ENCODE data around the gene RASA2. TPM values are rescaled to one million over a fixed set of nuclear protein-coding genes. Genes with fewer than 3 reads are reported as not detected.
A peak's percentile ranks its signal among the peaks of the same experiment; 100 is the strongest.

RASA2 gene
- total and polyA plus RNA-seq, 2 experiments from 2014 or later = 16.6 to 28.6 TPM

DNA sequence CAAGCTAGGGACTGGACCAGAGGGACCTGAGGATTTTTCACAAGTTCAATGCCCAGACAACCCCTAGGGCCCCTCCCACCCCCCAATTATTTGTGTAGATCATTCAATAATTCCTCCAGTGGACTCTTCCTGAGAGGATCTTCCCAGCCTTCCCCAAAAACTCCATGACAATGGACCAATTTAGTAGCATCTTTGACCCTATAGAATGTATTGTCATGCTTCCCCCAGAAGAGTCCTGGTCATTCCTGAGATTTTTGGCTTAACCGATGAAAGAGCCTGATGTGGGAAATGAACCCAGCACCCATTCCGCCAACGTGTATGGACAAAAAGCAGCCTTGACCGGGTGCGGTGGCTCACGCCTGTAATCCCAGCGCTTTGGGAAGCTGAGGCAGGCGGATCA, 132.1 kb downstream of the RASA2 start (continued):
- TF ChIP-seq STAT1 (IDR thresholded peaks at IDR 0.05; ENCODE audit: unreplicated experiment) = no peak
- TF ChIP-seq, protein P1, sequence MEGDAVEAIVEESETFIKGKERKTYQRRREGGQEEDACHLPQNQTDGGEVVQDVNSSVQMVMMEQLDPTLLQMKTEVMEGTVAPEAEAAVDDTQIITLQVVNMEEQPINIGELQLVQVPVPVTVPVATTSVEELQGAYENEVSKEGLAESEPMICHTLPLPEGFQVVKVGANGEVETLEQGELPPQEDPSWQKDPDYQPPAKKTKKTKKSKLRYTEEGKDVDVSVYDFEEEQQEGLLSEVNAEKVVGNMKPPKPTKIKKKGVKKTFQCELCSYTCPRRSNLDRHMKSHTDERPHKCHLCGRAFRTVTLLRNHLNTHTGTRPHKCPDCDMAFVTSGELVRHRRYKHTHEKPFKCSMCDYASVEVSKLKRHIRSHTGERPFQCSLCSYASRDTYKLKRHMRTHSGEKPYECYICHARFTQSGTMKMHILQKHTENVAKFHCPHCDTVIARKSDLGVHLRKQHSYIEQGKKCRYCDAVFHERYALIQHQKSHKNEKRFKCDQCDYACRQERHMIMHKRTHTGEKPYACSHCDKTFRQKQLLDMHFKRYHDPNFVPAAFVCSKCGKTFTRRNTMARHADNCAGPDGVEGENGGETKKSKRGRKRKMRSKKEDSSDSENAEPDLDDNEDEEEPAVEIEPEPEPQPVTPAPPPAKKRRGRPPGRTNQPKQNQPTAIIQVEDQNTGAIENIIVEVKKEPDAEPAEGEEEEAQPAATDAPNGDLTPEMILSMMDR (conservative IDR thresholded peaks at IDR 0.05; ENCODE audit: low read depth in 2 of 2) = no peak
- no peak for TF ChIP-seq ZNF114 (CRISPR knock-in tag; IDR thresholded peaks at IDR 0.05)
- no peak for TF ChIP-seq CREB1 (CRISPR knock-in tag; IDR thresholded peaks at IDR 0.05; ENCODE audit: low read depth)
- TF ChIP-seq, protein P2, sequence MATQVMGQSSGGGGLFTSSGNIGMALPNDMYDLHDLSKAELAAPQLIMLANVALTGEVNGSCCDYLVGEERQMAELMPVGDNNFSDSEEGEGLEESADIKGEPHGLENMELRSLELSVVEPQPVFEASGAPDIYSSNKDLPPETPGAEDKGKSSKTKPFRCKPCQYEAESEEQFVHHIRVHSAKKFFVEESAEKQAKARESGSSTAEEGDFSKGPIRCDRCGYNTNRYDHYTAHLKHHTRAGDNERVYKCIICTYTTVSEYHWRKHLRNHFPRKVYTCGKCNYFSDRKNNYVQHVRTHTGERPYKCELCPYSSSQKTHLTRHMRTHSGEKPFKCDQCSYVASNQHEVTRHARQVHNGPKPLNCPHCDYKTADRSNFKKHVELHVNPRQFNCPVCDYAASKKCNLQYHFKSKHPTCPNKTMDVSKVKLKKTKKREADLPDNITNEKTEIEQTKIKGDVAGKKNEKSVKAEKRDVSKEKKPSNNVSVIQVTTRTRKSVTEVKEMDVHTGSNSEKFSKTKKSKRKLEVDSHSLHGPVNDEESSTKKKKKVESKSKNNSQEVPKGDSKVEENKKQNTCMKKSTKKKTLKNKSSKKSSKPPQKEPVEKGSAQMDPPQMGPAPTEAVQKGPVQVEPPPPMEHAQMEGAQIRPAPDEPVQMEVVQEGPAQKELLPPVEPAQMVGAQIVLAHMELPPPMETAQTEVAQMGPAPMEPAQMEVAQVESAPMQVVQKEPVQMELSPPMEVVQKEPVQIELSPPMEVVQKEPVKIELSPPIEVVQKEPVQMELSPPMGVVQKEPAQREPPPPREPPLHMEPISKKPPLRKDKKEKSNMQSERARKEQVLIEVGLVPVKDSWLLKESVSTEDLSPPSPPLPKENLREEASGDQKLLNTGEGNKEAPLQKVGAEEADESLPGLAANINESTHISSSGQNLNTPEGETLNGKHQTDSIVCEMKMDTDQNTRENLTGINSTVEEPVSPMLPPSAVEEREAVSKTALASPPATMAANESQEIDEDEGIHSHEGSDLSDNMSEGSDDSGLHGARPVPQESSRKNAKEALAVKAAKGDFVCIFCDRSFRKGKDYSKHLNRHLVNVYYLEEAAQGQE (IDR thresholded peaks at IDR 0.05; ENCODE audit: unreplicated experiment) = no peak
- TF ChIP-seq EZH2phosphoT487 (IDR thresholded peaks at IDR 0.05; ENCODE audit: unreplicated experiment) = no peak

DNA sequence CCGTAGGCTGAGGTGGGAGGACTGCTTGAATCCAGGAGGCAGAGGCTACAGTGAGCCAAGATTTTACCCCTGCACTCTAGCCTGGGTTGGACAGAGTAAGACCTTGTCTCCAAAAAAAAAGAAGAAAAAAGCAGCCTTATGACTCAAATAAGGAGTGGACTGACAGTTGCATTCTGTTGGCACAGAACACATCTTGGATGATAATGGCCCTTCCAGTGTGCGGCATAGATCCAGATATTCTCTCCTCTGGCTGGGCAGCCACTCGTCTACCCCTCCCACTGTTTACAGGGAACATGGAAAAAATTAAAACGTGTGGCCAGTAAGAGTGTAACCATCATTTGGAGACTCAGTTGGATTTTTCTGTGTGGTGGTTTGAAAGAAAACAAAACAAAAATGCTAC, 132.6 kb downstream of the RASA2 start:
- Mint-ChIP-seq H3K27me3 (ENCODE audit: insufficient read depth, low read depth, poor library complexity) (peaks cover 6% of the 10 kb centered on the region), H3K4me3 (no peak overlapping the region), H3K4me1 (peaks cover 11% of the 10 kb centered on the region), H3K9me3 (peaks cover 3% of the 10 kb centered on the region; the same call in 1 of the 3 replicates), H3K36me3 (ENCODE audit: low read depth) (no peaks in the 10 kb centered on the region; the same call in 2 of the 3 replicates), H3K27ac (no peak overlapping the region)
- H3K4me2 ChIP-seq = no peak overlapping the region
- no peaks in the 10 kb centered on the region for H3K79me2 ChIP-seq (replicated peaks; ENCODE audit: insufficient read depth)
- 0 out of 2 replicates have a peak overlapping the region, but pooled peaks have one; percentile 4 for H3K27ac ChIP-seq (ENCODE audit: low read depth)
- H3F3A ChIP-seq (replicated peaks; ENCODE audit: low read depth) = no peaks in the 10 kb centered on the region
- H2AFZ ChIP-seq = no peak overlapping the region
- H3K4me3 ChIP-seq = no peak overlapping the region
- no peaks in the 10 kb centered on the region for H3K27me3 ChIP-seq (ENCODE audit: insufficient read depth)
- H3K36me3 ChIP-seq (ENCODE audit: insufficient read depth) = no peaks in the 10 kb centered on the region
- peaks cover 15% of the 10 kb centered on the region; the same call in 1 of the 2 replicates for H3K4me1 ChIP-seq (ENCODE audit: insufficient read depth)
- no peaks in the 10 kb centered on the region for H4K20me1 ChIP-seq (replicated peaks; ENCODE audit: insufficient read depth)
- no peak for DNase-seq (ENCODE audit: low spot score)
- no peak for ATAC-seq
- 0 out of 2 replicates have a peak, but pooled peaks cover 6% of the 10 kb centered on the region for H3K9me2 ChIP-seq (ENCODE audit: insufficient read depth)
- TF ChIP-seq EZH2phosphoT487 (IDR thresholded peaks at IDR 0.05; ENCODE audit: unreplicated experiment) (no peak), ZNF114 (CRISPR knock-in tag; IDR thresholded peaks at IDR 0.05) (no peak), EZH2 (IDR thresholded peaks at IDR 0.05; ENCODE audit: low read depth, unreplicated experiment) (no peak), CREB1 (CRISPR knock-in tag; IDR thresholded peaks at IDR 0.05; ENCODE audit: low read depth) (no peak), STAT1 (IDR thresholded peaks at IDR 0.05; ENCODE audit: unreplicated experiment) (no peak), JUNB (IDR thresholded peaks at IDR 0.05; ENCODE audit: unreplicated experiment) (no peak), ZNF331 (CRISPR knock-in tag; IDR thresholded peaks at IDR 0.05; ENCODE audit: low read depth) (no peak)
- TF ChIP-seq, protein P1 (conservative IDR thresholded peaks at IDR 0.05; ENCODE audit: low read depth in 2 of 2) = no peak
- TF ChIP-seq, protein P2 (IDR thresholded peaks at IDR 0.05; ENCODE audit: unreplicated experiment) = no peak
- TF ChIP-seq, protein P3, sequence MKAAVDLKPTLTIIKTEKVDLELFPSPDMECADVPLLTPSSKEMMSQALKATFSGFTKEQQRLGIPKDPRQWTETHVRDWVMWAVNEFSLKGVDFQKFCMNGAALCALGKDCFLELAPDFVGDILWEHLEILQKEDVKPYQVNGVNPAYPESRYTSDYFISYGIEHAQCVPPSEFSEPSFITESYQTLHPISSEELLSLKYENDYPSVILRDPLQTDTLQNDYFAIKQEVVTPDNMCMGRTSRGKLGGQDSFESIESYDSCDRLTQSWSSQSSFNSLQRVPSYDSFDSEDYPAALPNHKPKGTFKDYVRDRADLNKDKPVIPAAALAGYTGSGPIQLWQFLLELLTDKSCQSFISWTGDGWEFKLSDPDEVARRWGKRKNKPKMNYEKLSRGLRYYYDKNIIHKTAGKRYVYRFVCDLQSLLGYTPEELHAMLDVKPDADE (IDR thresholded peaks at IDR 0.05) = no peak

All from GM23338 (cell line).